H1 (cell line): Measurements from ENCODE around the gene PDZRN4. TPM values are rescaled to one million over a fixed set of nuclear protein-coding genes. Genes with fewer than 3 reads are reported as not detected.

ENCODE experiments used
- CTCF ChIA-PET: fragments of 300-600 bp; sonication (Branson Sonifier 250); formaldehyde crosslinking; loops from one replicate; lab custom pipeline; 2021; ENCODE audit not compliant: partially characterized antibody; lab: Charles Lee
- POLR2A ChIA-PET: fragments of 300-600 bp; sonication (Branson Sonifier 250); formaldehyde crosslinking; loops from one replicate; lab custom pipeline; 2021; ENCODE audit warnings: inconsistent platforms; ENCODE audit not compliant: partially characterized antibody; lab: Charles Lee
- DNase-seq, 2 experiments: peaks; one replicate each; pipeline versions ENCODE4 v3.0.0 to v3.0.0-alpha.2; 2010 to 2022; ENCODE audit warnings: low spot score in 2 of 2, low read depth in 1 of 2, mixed read lengths in 1 of 2
- FAIRE-seq: peaks from 2 replicates; lab custom pipeline; 2011; peaks lifted over from hg19 to GRCh38; lab: Jason Lieb, UNC
- H2AFZ ChIP-seq: 2 replicates; pipeline ENCODE4 v1.8.1; 2012; ENCODE audit warnings: low read length, inconsistent platforms
- H2AK5ac ChIP-seq: 2 replicates; pipeline ENCODE4 v1.6.1; 2013; ENCODE audit warnings: low read depth, low read length
- H2BK120ac ChIP-seq: replicated peaks from 2 replicates; pipeline ENCODE3; 2013; ENCODE audit warnings: low read depth, low read length, inconsistent platforms
- H2BK12ac ChIP-seq: 2 replicates; pipeline ENCODE4 v1.6.1; 2013; ENCODE audit warnings: low read depth, low read length
- H2BK15ac ChIP-seq: 2 replicates; pipeline ENCODE4 v1.6.1; 2013; ENCODE audit warnings: low read length
- H2BK20ac ChIP-seq: 2 replicates; pipeline ENCODE4 v1.6.1; 2013; ENCODE audit warnings: low read length
- H2BK5ac ChIP-seq: 2 replicates; pipeline ENCODE4 v1.6.1; 2013; ENCODE audit warnings: low read depth, low read length
- H3K14ac ChIP-seq: 2 replicates; pipeline ENCODE4 v1.6.1; 2013; ENCODE audit warnings: inconsistent platforms; ENCODE audit not compliant: insufficient read length
- H3K18ac ChIP-seq: 2 replicates; pipeline ENCODE4 v1.6.1; 2013; ENCODE audit warnings: low read length; ENCODE audit errors: extremely low read depth
- H3K23ac ChIP-seq: 2 replicates; pipeline ENCODE4 v1.6.1; 2013; ENCODE audit warnings: inconsistent platforms; ENCODE audit not compliant: insufficient read length
- H3K23me2 ChIP-seq: 2 replicates; pipeline ENCODE4 v1.6.1; 2013; ENCODE audit warnings: low read depth, low read length
- H3K27ac ChIP-seq: 2 replicates; pipeline ENCODE4 v1.6.1; 2011; ENCODE audit warnings: low read depth, low read length, inconsistent platforms
- H3K27me3 ChIP-seq, 4 experiments: replicated peaks in 1 of 4; 1 replicate in 1 of 4; 2 replicates in 3 of 4; pipeline versions ENCODE4 v1.6.1 to v1.8.1; 2011 to 2013; ENCODE audit warnings: low read length in 3 of 4, mild to moderate bottlenecking in 3 of 4, inconsistent platforms in 2 of 4, mixed read lengths in 2 of 4, moderate library complexity in 1 of 4; ENCODE audit not compliant: control insufficient read depth in 3 of 4, insufficient read depth in 3 of 4; ENCODE audit errors: extremely low read depth in 1 of 4
- H3K36me3 ChIP-seq, 4 experiments: 2 replicates each; pipeline versions ENCODE4 v1.6.1 to v1.8.1; 2011 to 2013; ENCODE audit warnings: mild to moderate bottlenecking in 4 of 4, low read length in 3 of 4, moderate library complexity in 2 of 4, control low read depth in 1 of 4, inconsistent platforms in 1 of 4; ENCODE audit not compliant: insufficient read depth in 4 of 4, control insufficient read depth in 2 of 4
- H3K4ac ChIP-seq: replicated peaks from 2 replicates; pipeline ENCODE3; 2013; ENCODE audit warnings: low read length, low read depth, mixed read lengths, inconsistent platforms; ENCODE audit not compliant: insufficient read length
- H3K4me1 ChIP-seq, 4 experiments: replicated peaks in 1 of 4; 1 replicate in 1 of 4; 2 replicates in 3 of 4; pipeline versions ENCODE4 v1.6.1 to v1.8.1; 2011 to 2013; ENCODE audit warnings: low read length in 3 of 4, inconsistent platforms in 2 of 4, mixed read lengths in 1 of 4; ENCODE audit not compliant: insufficient read depth in 4 of 4, control insufficient read depth in 3 of 4
- H3K4me2 ChIP-seq, 2 experiments: 2 replicates each; pipeline versions ENCODE4 v1.6.1 to v1.8.1; 2011 to 2013; ENCODE audit warnings: low read depth in 2 of 2, low read length in 2 of 2, control low read depth in 1 of 2, inconsistent platforms in 1 of 2, mild to moderate bottlenecking in 1 of 2; ENCODE audit not compliant: insufficient read depth in 1 of 2
- H3K4me3 ChIP-seq, 4 experiments: fragments of 200-600, 300-600 bp in 1 of 4; sonication (generic), shearing (Covaris generic), sonication (Bioruptor Twin) in 1 of 4; 2 replicates each; pipeline versions ENCODE4 v1.5.1 to v1.8.1; 2011 to 2016; ENCODE audit warnings: low read length in 4 of 4, low read depth in 3 of 4, control low read depth in 2 of 4, inconsistent platforms in 2 of 4, mild to moderate bottlenecking in 2 of 4, mixed read lengths in 1 of 4, moderate library complexity in 1 of 4; ENCODE audit not compliant: insufficient read depth in 2 of 4; ENCODE audit errors: extremely low read depth in 1 of 4
- H3K56ac ChIP-seq: replicated peaks from 2 replicates; pipeline ENCODE3; 2013; ENCODE audit warnings: low read depth, mild to moderate bottlenecking, mixed read lengths, low read length, inconsistent platforms; ENCODE audit not compliant: insufficient read length
- H3K79me1 ChIP-seq: 2 replicates; pipeline ENCODE4 v1.6.1; 2013; ENCODE audit warnings: low read depth, low read length, control low read depth
- H3K79me2 ChIP-seq, 2 experiments: 2 replicates each; pipeline versions ENCODE4 v1.6.1 to v1.8.1; 2012 to 2013; ENCODE audit warnings: low read length in 2 of 2, mild to moderate bottlenecking in 2 of 2, inconsistent platforms in 1 of 2; ENCODE audit not compliant: insufficient read depth in 2 of 2, control insufficient read depth in 1 of 2
- H3K9ac ChIP-seq, 4 experiments: replicated peaks in 1 of 4; 1 replicate in 1 of 4; 2 replicates in 3 of 4; pipeline versions ENCODE4 v1.6.1 to v1.8.1; 2011 to 2013; ENCODE audit warnings: low read depth in 3 of 4, low read length in 3 of 4, control low read depth in 2 of 4, mild to moderate bottlenecking in 2 of 4, moderate library complexity in 2 of 4, inconsistent platforms in 1 of 4; ENCODE audit errors: extremely low read depth in 1 of 4
- H3K9me3 ChIP-seq, 2 experiments: 2 replicates each; pipeline versions ENCODE4 v1.6.1 to v1.8.1; 2012 to 2013; ENCODE audit warnings: mild to moderate bottlenecking in 2 of 2, moderate library complexity in 2 of 2, control low read depth in 1 of 2, inconsistent platforms in 1 of 2, low read depth in 1 of 2, low read length in 1 of 2, mixed read lengths in 1 of 2; ENCODE audit not compliant: insufficient read depth in 2 of 2
- H4K20me1 ChIP-seq, 2 experiments: replicated peaks in 1 of 2; 2 replicates each; pipeline versions ENCODE3 to v1.8.1; 2011 to 2013; ENCODE audit warnings: inconsistent platforms in 2 of 2, low read length in 2 of 2, mild to moderate bottlenecking in 1 of 2; ENCODE audit not compliant: insufficient read depth in 2 of 2, control insufficient read depth in 1 of 2
- H4K5ac ChIP-seq: 2 replicates; pipeline ENCODE4 v1.6.1; 2013; ENCODE audit warnings: low read length, low read depth, mixed read lengths, inconsistent platforms; ENCODE audit not compliant: insufficient read length
- H4K8ac ChIP-seq: 2 replicates; pipeline ENCODE4 v1.8.0; 2013; ENCODE audit warnings: mild to moderate bottlenecking, moderate library complexity, low read length, inconsistent platforms; ENCODE audit not compliant: insufficient read depth; ENCODE audit errors: extremely low read depth
- H4K91ac ChIP-seq: replicated peaks from 2 replicates; pipeline ENCODE3; 2013; ENCODE audit warnings: low read length, mixed read lengths, inconsistent platforms; ENCODE audit not compliant: insufficient read length
- BCL11A ChIP-seq, 2 experiments: IDR thresholded peaks; one replicate each; pipeline ENCODE4 v1.6.1; 2011; ENCODE audit warnings: low read depth in 2 of 2, low read length in 2 of 2, mild to moderate bottlenecking in 2 of 2
- CBX8 ChIP-seq: fragments of 300-800, 300-1000 bp; sonication (generic); IDR thresholded peaks from 2 replicates; pipeline ENCODE4 v1.7.1; 2016; ENCODE audit warnings: low read depth, low read length, borderline replicate concordance
- JUN ChIP-seq: IDR thresholded peaks from 2 replicates; pipeline ENCODE4 v1.6.1; 2011; ENCODE audit warnings: low read depth, mild to moderate bottlenecking, improper control_type of control experiment, low read length
- KDM1A ChIP-seq: fragments of 200-600, 300-600 bp; sonication (generic); IDR thresholded peaks from 2 replicates; pipeline ENCODE4 v1.7.1; 2016; ENCODE audit warnings: mild to moderate bottlenecking, low read length, borderline replicate concordance
- KDM4A ChIP-seq: IDR thresholded peaks from one replicate; pipeline ENCODE4 v1.7.1; 2012; ENCODE audit warnings: low read depth, mild to moderate bottlenecking, moderate library complexity, low read length, inconsistent platforms; ENCODE audit not compliant: severe bottlenecking
- RBBP5 ChIP-seq: IDR thresholded peaks from 2 replicates; pipeline ENCODE4 v1.7.1; 2012; ENCODE audit warnings: low read depth, mild to moderate bottlenecking, inconsistent platforms, low read length, moderate library complexity, borderline replicate concordance
- SAP30 ChIP-seq: fragments of 300-600 bp; sonication (generic); IDR thresholded peaks from 2 replicates; pipeline ENCODE4 v1.7.1; 2012; ENCODE audit warnings: low read length, moderate library complexity, mild to moderate bottlenecking, inconsistent platforms; ENCODE audit not compliant: insufficient read depth, insufficient replicate concordance
- SIRT6 ChIP-seq: IDR thresholded peaks from one replicate; pipeline ENCODE4 v1.7.1; 2012; ENCODE audit warnings: low read length, inconsistent platforms
- TAF7 ChIP-seq: optimal IDR thresholded peaks from 2 replicates; pipeline ENCODE3; 2011; ENCODE audit warnings: low read depth, mild to moderate bottlenecking, inconsistent platforms, low read length, moderate library complexity, borderline replicate concordance
- WGBS, 2 experiments: shearing (Covaris generic) in 1 of 2; methylation state at CpG; one replicate each; pipeline versions ENCODE4 v1.1.6 to v1.1.7; 2013 to 2015; ENCODE audit warnings: low lambda C conversion rate in 2 of 2, mixed read lengths in 2 of 2, inconsistent platforms in 1 of 2, low coverage in 1 of 2, missing lambda C conversion rate in 1 of 2; ENCODE audit not compliant: insufficient replicate concordance in 2 of 2, insufficient coverage in 1 of 2, insufficient read length in 1 of 2; ENCODE audit errors: extremely low coverage in 1 of 2, missing lambda C conversion rate in 1 of 2; 5-methylcytosine and 5-hydroxymethylcytosine counted together
- polyA plus RNA-seq, 7 experiments: library from polyadenylated mRNA; depleted of rRNA in 3 of 7; stranded (reverse) in 5 of 7; unstranded in 2 of 7; fragments of >200 nt in 5 of 7; fragments of 200-250 nt in 2 of 7; gene quantifications; 1 replicate in 5 of 7; 2 replicates in 1 of 7; 4 replicates in 1 of 7; pipeline versions ENCODE4 v1.2.1 to v1.2.3, GENCODE V29; 2011 to 2013; ENCODE audit warnings: missing spikeins in 2 of 7, mixed read lengths in 2 of 7
- total RNA-seq: library from RNA; stranded (reverse); fragmentation: NEBNext Ultra II Directional; extraction: Animal tissue kit (Norgen Biotek cat#: 25700); gene quantifications from 2 replicates; pipeline ENCODE4 v1.2.1, GENCODE V29; 2021
- TF ChIP-seq, protein P1 (sequence below): IDR thresholded peaks from 2 replicates; pipeline ENCODE4 v1.6.1; 2012; ENCODE audit warnings: inconsistent platforms
- TF ChIP-seq, protein P2 (sequence below), 3 experiments: IDR thresholded peaks; 1 replicate in 2 of 3; 2 replicates in 1 of 3; pipeline versions ENCODE4 v1.5.1 to v1.6.1; 2011; ENCODE audit warnings: low read length in 3 of 3, mild to moderate bottlenecking in 3 of 3, inconsistent platforms in 2 of 3, low read depth in 1 of 3, moderate library complexity in 1 of 3; ENCODE audit not compliant: insufficient read depth in 1 of 3; ENCODE audit errors: control extremely low read depth in 1 of 3

The PDZRN4 gene
- total and polyA plus RNA-seq, 2 of the 8 experiments (the other 6 are each of a cell fraction or from before 2014, with no cell fraction given) = not detected

DNA sequence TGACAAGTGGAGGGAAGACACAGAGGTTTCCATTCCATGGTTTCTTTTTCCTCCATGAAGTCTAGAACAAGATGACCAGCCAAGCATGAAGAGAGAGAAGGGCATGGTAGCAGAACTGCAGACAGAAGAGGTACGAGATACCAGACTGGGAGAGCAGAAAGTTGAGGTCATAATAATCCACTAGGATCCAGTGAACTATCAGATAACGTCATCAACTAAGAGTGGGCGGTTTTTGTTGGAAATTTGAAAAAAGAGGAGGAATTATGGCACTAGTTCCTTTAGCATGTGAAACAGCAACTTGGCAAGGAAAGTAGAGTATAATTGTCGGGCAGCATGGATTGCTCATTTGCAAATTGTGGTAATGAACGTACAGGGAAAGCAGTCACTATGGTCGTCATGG lies 357.6 kb downstream of the PDZRN4 start:
- FAIRE-seq (no peak), DNase-seq (no peak)
- WGBS, 2 experiments = 89% methylated on average over 6 of the region's 6 CpGs; no CpG with 5 or more reads in 1 of the 2 experiments
- no peak overlapping the region for H3K56ac ChIP-seq
- ChIA-PET CTCF (no interaction called here), POLR2A (no interaction called here)
- no peak overlapping the region for H2BK5ac ChIP-seq
- H3K14ac ChIP-seq = no peak overlapping the region
- H3K27ac ChIP-seq = no peak overlapping the region
- H3K18ac ChIP-seq = no peak overlapping the region
- H4K5ac ChIP-seq = no peak overlapping the region
- H3K4me2 ChIP-seq = no peak overlapping the region
- no peak overlapping the region for H4K8ac ChIP-seq
- H2BK15ac ChIP-seq = no peak overlapping the region
- H3K23ac ChIP-seq = no peak overlapping the region
- H4K91ac ChIP-seq = no peak overlapping the region
- H4K20me1 ChIP-seq = no peaks in the 10 kb centered on the region
- H2AFZ ChIP-seq = 0 out of 2 replicates have a peak overlapping the region, but pooled peaks have one; percentile 14
- no peaks in the 10 kb centered on the region for H3K79me2 ChIP-seq
- no peak overlapping the region for H3K4me3 ChIP-seq
- H3K4me1 ChIP-seq = no peaks in the 10 kb centered on the region
- no peak overlapping the region for H3K4ac ChIP-seq
- no peak overlapping the region for H2AK5ac ChIP-seq
- no peak overlapping the region for H2BK12ac ChIP-seq
- H3K9me3 ChIP-seq = no peaks in the 10 kb centered on the region
- H3K27me3 ChIP-seq = no peaks in the 10 kb centered on the region
- peaks cover 2% of the 10 kb centered on the region; the same call in 1 of the 2 replicates for H3K23me2 ChIP-seq
- no peaks in the 10 kb centered on the region for H3K79me1 ChIP-seq
- H3K36me3 ChIP-seq = no peaks in the 10 kb centered on the region
- H2BK20ac ChIP-seq = no peak overlapping the region
- no peak overlapping the region for H2BK120ac ChIP-seq
- H3K9ac ChIP-seq = no peak overlapping the region
- no peak for TF ChIP-seq KDM1A
- no peak for TF ChIP-seq SAP30
- no peak for TF ChIP-seq CBX8
- TF ChIP-seq KDM4A = no peak
- no peak for TF ChIP-seq JUN
- TF ChIP-seq BCL11A (IDR thresholded peaks at IDR 0.05; ENCODE audit: low read depth in 2 of 2, low read length in 2 of 2) = no peak
- TF ChIP-seq, protein P1, sequence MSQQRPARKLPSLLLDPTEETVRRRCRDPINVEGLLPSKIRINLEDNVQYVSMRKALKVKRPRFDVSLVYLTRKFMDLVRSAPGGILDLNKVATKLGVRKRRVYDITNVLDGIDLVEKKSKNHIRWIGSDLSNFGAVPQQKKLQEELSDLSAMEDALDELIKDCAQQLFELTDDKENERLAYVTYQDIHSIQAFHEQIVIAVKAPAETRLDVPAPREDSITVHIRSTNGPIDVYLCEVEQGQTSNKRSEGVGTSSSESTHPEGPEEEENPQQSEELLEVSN = no peak
- no peak for TF ChIP-seq RBBP5
- TF ChIP-seq, protein P2, sequence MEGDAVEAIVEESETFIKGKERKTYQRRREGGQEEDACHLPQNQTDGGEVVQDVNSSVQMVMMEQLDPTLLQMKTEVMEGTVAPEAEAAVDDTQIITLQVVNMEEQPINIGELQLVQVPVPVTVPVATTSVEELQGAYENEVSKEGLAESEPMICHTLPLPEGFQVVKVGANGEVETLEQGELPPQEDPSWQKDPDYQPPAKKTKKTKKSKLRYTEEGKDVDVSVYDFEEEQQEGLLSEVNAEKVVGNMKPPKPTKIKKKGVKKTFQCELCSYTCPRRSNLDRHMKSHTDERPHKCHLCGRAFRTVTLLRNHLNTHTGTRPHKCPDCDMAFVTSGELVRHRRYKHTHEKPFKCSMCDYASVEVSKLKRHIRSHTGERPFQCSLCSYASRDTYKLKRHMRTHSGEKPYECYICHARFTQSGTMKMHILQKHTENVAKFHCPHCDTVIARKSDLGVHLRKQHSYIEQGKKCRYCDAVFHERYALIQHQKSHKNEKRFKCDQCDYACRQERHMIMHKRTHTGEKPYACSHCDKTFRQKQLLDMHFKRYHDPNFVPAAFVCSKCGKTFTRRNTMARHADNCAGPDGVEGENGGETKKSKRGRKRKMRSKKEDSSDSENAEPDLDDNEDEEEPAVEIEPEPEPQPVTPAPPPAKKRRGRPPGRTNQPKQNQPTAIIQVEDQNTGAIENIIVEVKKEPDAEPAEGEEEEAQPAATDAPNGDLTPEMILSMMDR (IDR thresholded peaks at IDR 0.05; ENCODE audit: control extremely low read depth in 1 of 3, insufficient read depth in 1 of 3, low read depth in 1 of 3, low read length in 3 of 3) = no peak
- TF ChIP-seq SIRT6 = no peak
- TF ChIP-seq TAF7 = no peak
